GM12878 (cell line): ENCODE results near the gene PKD1L1. TPM values are rescaled to one million over a fixed set of nuclear protein-coding genes. Genes with fewer than 3 reads are reported as not detected.

Source experiments
- CTCF ChIP-seq, 3 experiments: IDR thresholded peaks in 2 of 3; conservative IDR thresholded peaks in 1 of 3; 2 replicates each; pipeline ENCODE4 v1.5.1; 2011; ENCODE audit warnings: low read depth in 3 of 3, low read length in 3 of 3, mild to moderate bottlenecking in 3 of 3, control low read depth in 2 of 3, moderate library complexity in 2 of 3, inconsistent platforms in 1 of 3, mixed read lengths in 1 of 3; ENCODE audit not compliant: control insufficient read depth in 2 of 3, insufficient read depth in 1 of 3; ENCODE audit errors: extremely low read depth in 1 of 3
- DPF2 ChIP-seq: fragments of 450-650 bp; IDR thresholded peaks from 2 replicates; pipeline ENCODE4 v1.6.1; 2017; ENCODE audit warnings: mild to moderate bottlenecking
- LARP7 ChIP-seq: fragments of 450-650 bp; IDR thresholded peaks from 2 replicates; pipeline ENCODE4 v1.6.1; 2017; ENCODE audit warnings: mild to moderate bottlenecking
- MXI1 ChIP-seq: fragments of 150-350 bp; IDR thresholded peaks from 2 replicates; pipeline ENCODE4 v1.6.1; 2011; ENCODE audit warnings: low read depth, mild to moderate bottlenecking, inconsistent platforms, low read length, improper control_type of control experiment
- NBN ChIP-seq: fragments of 450-650 bp; IDR thresholded peaks from 2 replicates; pipeline ENCODE4 v1.6.1; 2016
- NFIC ChIP-seq: IDR thresholded peaks from 2 replicates; pipeline ENCODE4 v1.6.1; 2012; ENCODE audit warnings: low read depth, mild to moderate bottlenecking, inconsistent platforms, low read length, moderate library complexity
- NFYA ChIP-seq: IDR thresholded peaks from 2 replicates; pipeline ENCODE4 v1.6.1; 2011; ENCODE audit warnings: low read depth, mild to moderate bottlenecking, low read length, improper control_type of control experiment, borderline replicate concordance
- NR2C2 ChIP-seq: IDR thresholded peaks from 2 replicates; pipeline ENCODE4 v1.6.1; 2011; ENCODE audit warnings: borderline replicate concordance, low read depth; ENCODE audit not compliant: control insufficient read depth, insufficient read length
- PAX5 ChIP-seq: IDR thresholded peaks from 2 replicates; pipeline ENCODE4 v1.6.1; 2011; ENCODE audit warnings: low read depth, low read length, borderline replicate concordance
- PML ChIP-seq: IDR thresholded peaks from 2 replicates; pipeline ENCODE4 v1.6.1; 2012; ENCODE audit warnings: low read length, inconsistent platforms
- RCOR1 ChIP-seq: conservative IDR thresholded peaks from 2 replicates; pipeline ENCODE4 v1.6.1; 2012; ENCODE audit warnings: low read depth, low read length, improper control_type of control experiment
- SMC3 ChIP-seq: IDR thresholded peaks from 2 replicates; pipeline ENCODE4 v1.6.1; 2011; ENCODE audit warnings: low read length, improper control_type of control experiment, borderline replicate concordance
- SUZ12 ChIP-seq: fragments of 200-600 bp; sonication (generic); IDR thresholded peaks from one replicate; pipeline ENCODE4 v1.6.1; 2018; ENCODE audit warnings: antibody characterized with exemption, mild to moderate bottlenecking; ENCODE audit not compliant: unreplicated experiment
- TCF3 ChIP-seq: IDR thresholded peaks from 2 replicates; pipeline ENCODE4 v1.6.1; 2012; ENCODE audit warnings: low read depth, mild to moderate bottlenecking, low read length, borderline replicate concordance; ENCODE audit not compliant: insufficient read depth
- USF1 ChIP-seq: IDR thresholded peaks from 2 replicates; pipeline ENCODE4 v1.6.1; 2011; ENCODE audit warnings: borderline replicate concordance, low read depth, mild to moderate bottlenecking, moderate library complexity, mixed read lengths, low read length; ENCODE audit not compliant: insufficient read depth; ENCODE audit errors: extremely low read length
- WRNIP1 ChIP-seq: IDR thresholded peaks from 2 replicates; pipeline ENCODE4 v1.6.1; 2011; ENCODE audit warnings: low read depth, low read length, improper control_type of control experiment, borderline replicate concordance
- ZNF207 ChIP-seq: fragments of 450-650 bp; IDR thresholded peaks from 2 replicates; pipeline ENCODE4 v1.6.1; 2014; ENCODE audit warnings: antibody characterized with exemption, mild to moderate bottlenecking, borderline replicate concordance
- ZSCAN29 ChIP-seq: fragments of 450-650 bp; IDR thresholded peaks from 2 replicates; pipeline ENCODE4 v1.6.1; 2017; ENCODE audit warnings: mild to moderate bottlenecking, moderate library complexity
- polyA plus RNA-seq, 11 experiments: library from polyadenylated mRNA; depleted of rRNA in 4 of 11; unstranded in 6 of 11; stranded (reverse) in 5 of 11; fragments of >200 nt; fragmentation: Nextera tagmentation in 4 of 11; fragmentation: Illumina TruSeq in 1 of 11; extraction: Ambion mirVana in 4 of 11; extraction: Trizol in 1 of 11; gene quantifications; 1 replicate in 1 of 11; 2 replicates in 10 of 11; pipeline versions ENCODE4 v1.2.1 to v1.2.3, GENCODE V29; 2011 to 2016; ENCODE audit warnings: inconsistent platforms in 2 of 11, missing spikeins in 2 of 11, low read depth in 1 of 11
- total RNA-seq, 4 experiments: library from RNA; depleted of rRNA in 3 of 4; stranded (reverse); fragments of >200 nt in 3 of 4; fragmentation: Illumina TruSeq in 1 of 4; extraction: Trizol in 1 of 4; gene quantifications; 2 replicates each; pipeline versions ENCODE4 v1.2.1 to v1.2.3, GENCODE V29; 2013 to 2021
- TF ChIP-seq, protein P1 (sequence below): fragments of 450-650 bp; IDR thresholded peaks from 2 replicates; pipeline ENCODE4 v1.6.1; 2018; ENCODE audit warnings: borderline replicate concordance, mild to moderate bottlenecking; ENCODE audit not compliant: partially characterized antibody
- TF ChIP-seq, protein P2 (sequence below): IDR thresholded peaks from 2 replicates; pipeline ENCODE4 v1.6.1; 2012; ENCODE audit warnings: low read length, inconsistent platforms
- TF ChIP-seq, protein P3 (sequence below): fragments of 450-650 bp; IDR thresholded peaks from 2 replicates; pipeline ENCODE4 v1.6.1; 2018; ENCODE audit warnings: mild to moderate bottlenecking, low read depth, moderate library complexity; ENCODE audit not compliant: partially characterized antibody

PKD1L1 gene
- total and polyA plus RNA-seq, 10 of the 15 experiments (the other 5 are each of a cell fraction or from before 2014, with no cell fraction given) = under 0.01 to 0.05 (median 0.02) TPM; not detected in 3

GRCh38 chr7:47937065-47937687, 11.1 kb downstream of the PKD1L1 start (continued):
- TF ChIP-seq CTCF (IDR thresholded peaks at IDR 0.05 in 2 of 3, conservative IDR thresholded peaks at IDR 0.05 in 1 of 3; ENCODE audit: control insufficient read depth in 2 of 3, extremely low read depth in 1 of 3, insufficient read depth in 1 of 3, low read depth in 3 of 3, low read length in 3 of 3) (no peak), LARP7 (no peak), NFYA (no peak), PAX5 (peak; percentile 100), ZSCAN29 (no peak), RCOR1 (peak; percentile 94; the same call in 1 of the 2 replicates), NR2C2 (no peak), DPF2 (peak; percentile 99), ZNF207 (no peak), SMC3 (no peak), MXI1 (no peak), SUZ12 (no peak), NBN (peak; percentile 95), USF1 (no peak), PML (peak; percentile 62; the same call in 1 of the 2 replicates), WRNIP1 (no peak), NFIC (peak; percentile 99), TCF3 (peak; percentile 89)
- TF ChIP-seq, protein P1, sequence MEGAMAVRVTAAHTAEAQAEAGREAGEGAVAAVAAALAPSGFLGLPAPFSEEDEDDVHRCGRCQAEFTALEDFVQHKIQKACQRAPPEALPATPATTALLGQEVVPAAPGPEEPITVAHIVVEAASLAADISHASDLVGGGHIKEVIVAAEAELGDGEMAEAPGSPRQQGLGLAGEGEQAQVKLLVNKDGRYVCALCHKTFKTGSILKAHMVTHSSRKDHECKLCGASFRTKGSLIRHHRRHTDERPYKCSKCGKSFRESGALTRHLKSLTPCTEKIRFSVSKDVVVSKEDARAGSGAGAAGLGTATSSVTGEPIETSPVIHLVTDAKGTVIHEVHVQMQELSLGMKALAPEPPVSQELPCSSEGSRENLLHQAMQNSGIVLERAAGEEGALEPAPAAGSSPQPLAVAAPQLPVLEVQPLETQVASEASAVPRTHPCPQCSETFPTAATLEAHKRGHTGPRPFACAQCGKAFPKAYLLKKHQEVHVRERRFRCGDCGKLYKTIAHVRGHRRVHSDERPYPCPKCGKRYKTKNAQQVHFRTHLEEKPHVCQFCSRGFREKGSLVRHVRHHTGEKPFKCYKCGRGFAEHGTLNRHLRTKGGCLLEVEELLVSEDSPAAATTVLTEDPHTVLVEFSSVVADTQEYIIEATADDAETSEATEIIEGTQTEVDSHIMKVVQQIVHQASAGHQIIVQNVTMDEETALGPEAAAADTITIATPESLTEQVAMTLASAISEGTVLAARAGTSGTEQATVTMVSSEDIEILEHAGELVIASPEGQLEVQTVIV = no peak
- TF ChIP-seq, protein P2, sequence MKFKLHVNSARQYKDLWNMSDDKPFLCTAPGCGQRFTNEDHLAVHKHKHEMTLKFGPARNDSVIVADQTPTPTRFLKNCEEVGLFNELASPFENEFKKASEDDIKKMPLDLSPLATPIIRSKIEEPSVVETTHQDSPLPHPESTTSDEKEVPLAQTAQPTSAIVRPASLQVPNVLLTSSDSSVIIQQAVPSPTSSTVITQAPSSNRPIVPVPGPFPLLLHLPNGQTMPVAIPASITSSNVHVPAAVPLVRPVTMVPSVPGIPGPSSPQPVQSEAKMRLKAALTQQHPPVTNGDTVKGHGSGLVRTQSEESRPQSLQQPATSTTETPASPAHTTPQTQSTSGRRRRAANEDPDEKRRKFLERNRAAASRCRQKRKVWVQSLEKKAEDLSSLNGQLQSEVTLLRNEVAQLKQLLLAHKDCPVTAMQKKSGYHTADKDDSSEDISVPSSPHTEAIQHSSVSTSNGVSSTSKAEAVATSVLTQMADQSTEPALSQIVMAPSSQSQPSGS = peak; percentile 99
- TF ChIP-seq, protein P3, sequence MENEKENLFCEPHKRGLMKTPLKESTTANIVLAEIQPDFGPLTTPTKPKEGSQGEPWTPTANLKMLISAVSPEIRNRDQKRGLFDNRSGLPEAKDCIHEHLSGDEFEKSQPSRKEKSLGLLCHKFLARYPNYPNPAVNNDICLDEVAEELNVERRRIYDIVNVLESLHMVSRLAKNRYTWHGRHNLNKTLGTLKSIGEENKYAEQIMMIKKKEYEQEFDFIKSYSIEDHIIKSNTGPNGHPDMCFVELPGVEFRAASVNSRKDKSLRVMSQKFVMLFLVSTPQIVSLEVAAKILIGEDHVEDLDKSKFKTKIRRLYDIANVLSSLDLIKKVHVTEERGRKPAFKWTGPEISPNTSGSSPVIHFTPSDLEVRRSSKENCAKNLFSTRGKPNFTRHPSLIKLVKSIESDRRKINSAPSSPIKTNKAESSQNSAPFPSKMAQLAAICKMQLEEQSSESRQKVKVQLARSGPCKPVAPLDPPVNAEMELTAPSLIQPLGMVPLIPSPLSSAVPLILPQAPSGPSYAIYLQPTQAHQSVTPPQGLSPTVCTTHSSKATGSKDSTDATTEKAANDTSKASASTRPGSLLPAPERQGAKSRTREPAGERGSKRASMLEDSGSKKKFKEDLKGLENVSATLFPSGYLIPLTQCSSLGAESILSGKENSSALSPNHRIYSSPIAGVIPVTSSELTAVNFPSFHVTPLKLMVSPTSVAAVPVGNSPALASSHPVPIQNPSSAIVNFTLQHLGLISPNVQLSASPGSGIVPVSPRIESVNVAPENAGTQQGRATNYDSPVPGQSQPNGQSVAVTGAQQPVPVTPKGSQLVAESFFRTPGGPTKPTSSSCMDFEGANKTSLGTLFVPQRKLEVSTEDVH = no peak
